Ammon's horn (tissue), 1 donor: ENCODE data around the gene CBX4.

ENCODE experiments used
- DNase-seq: peaks from one replicate; pipeline ENCODE4 v3.0.0-alpha.2; 2016; ENCODE audit warnings: low spot score

Gene CBX4

GRCh38 chr17:79839356-79840268 lies at the start of gene CBX4:
Gene CBX4 (minus strand): TSS chr17:79839440. CDS start chr17:79839251, 189 bp downstream.
- DNase-seq, result peak; percentile 97

GRCh38 chr17:79888009-79888540 lies 48.8 kb upstream of the CBX4 start:
- no peak for DNase-seq

DNA sequence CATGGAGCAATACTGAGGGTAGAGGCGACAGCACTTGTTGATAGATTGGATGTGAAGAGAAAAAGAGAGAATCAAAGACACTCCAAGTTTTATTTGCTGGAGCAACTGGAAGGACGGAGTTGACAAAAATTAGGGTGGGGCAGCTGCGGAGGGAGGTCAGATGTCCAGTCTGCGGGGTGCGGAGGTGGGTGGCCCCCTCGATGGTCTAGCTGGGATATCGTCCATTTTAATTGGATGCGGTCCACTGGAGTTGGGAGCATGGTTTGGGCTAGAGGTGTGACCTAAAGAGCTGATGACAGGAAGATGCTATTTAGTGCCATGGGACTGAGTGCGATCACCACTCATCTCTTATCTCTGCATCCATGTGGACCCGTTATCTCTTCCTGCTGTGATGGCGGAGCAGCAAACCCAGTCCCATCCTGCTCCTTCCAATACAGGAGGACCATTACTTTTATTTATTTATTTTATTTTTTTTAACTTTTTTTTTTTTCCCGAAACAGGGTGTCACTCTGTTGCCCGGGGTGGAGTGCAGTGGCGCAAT lies 48.3 kb upstream of the CBX4 start:
- no peak for DNase-seq

- DNase-seq, result no peak
These were observed 44.0 kb upstream of the CBX4 start for GRCh38 chr17:79883202-79883601.

DNA sequence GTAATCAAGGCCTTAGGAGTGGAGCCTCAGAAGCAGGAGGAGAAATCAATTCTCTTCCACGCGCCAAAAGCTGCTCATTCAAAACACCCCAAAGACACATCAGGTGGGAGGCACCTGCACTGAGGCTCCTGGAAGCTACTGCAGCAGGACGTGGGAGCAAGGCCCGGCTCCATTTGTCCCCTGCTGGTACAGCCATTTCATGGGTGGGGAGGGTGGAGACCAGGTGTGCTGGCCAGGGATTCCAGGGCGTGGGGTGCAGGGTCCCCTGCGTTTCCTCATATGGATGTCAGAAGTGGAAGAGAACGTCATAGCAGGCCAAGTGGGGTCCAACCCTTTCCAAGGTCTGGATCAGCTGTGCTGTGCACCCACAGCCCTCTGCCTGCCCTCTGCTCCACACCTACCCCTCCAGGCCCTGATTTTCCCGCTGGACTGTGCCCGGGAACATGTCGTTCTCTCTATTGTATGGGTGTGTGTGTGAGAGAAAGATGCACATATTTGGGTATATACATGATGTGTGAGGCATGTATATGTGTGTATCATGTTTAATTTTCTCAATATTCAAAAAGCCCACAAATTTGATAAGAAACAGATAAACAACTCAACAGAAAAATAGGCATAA lies 39.2 kb upstream of the CBX4 start:
- DNase-seq, result no peak

DNA sequence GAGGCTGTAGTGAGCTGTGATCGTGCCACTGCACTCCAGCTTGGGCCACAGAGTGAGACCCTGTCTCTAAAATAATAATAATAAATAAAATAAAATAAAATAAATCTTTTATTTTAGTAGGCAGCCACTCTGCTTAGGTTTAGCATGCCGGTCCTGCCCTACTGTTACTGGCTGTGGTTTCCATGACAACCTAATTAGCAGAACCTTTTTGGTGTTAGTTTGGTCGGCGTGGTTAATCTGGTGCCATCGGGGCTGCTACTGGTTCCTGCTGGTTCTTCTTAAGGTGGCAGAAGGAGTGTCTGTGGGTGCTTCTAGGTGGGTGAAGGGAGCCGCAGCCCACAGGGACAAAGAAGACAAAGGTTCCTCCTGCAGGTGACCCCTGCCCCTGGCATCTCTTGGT lies 37.8 kb upstream of the CBX4 start:
- peak; percentile 24 for DNase-seq

DNA sequence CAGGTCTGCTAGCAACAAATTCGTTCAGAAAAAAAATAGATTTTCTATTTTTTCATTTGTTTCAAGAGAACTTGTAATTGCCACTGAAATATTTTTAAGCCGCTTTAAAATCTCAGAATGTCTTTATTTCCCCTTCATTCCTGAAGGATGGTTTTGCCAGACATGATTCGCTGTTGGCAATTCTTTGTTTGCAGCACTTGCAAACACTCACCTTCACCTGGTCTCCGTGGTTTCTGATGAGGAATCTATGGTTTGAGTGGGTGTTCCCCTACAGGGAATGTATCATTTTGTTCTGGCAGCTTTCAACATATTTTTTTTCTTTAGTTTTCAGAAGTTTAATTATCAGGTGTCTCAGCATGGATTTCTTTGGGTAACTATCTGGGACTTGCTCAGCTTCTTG lies 36.3 kb upstream of the CBX4 start:
- DNase-seq, result no peak

GRCh38 chr17:79874329-79874981 lies 35.2 kb upstream of the CBX4 start:
- DNase-seq, result no peak

GRCh38 chr17:79873583-79873982 lies 34.3 kb upstream of the CBX4 start:
- no peak for DNase-seq

GRCh38 chr17:79872762-79873161 lies 33.5 kb upstream of the CBX4 start:
- DNase-seq, result no peak

GRCh38 chr17:79871131-79871530 lies 31.9 kb upstream of the CBX4 start:
- no peak for DNase-seq

GRCh38 chr17:79870540-79870939 lies 31.3 kb upstream of the CBX4 start:
- no peak for DNase-seq

GRCh38 chr17:79866791-79867518 lies 27.7 kb upstream of the CBX4 start:
- DNase-seq, result no peak

DNA sequence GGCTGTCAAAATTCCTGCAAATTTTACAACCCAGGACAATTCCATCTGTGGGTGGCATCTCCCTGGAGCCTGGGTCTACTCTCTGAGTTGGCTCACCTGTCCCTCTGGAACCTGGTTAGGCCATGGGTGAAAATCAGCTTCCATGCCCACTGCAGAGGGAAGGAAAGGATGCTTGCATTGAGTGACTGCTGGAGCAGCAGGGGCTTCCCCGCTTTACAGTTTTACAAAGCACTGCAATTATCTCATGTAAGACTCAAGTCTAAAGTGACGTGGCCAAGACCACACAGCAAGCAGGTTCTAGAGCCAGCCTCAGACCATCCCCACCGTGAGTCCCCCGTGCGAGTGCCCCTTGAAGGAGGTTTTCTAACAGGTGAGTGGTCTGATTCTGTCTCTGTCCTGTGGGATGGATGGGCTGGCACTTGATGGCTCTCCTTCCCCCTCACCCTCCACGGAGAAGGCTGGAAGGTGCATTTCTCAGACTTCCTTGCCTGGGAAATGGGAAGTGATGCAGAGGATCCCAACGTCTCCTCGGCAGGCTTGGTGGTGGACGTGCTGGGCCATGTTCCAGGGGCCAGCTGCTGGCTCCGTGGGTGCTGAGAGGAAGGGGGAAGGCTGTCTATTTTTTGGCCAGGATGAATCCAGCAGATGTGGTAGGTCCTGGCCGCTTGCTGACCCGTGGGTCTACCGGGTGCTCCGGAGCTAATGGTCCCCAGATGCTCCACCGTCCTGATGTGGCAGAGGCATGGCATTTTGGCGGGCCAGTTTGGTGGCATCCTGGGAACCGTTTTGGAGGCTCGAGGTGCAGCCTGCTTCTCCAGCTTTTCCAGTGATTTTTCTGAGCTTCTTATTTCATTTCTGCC lies 26.3 kb upstream of the CBX4 start:
- no peak for DNase-seq

DNA sequence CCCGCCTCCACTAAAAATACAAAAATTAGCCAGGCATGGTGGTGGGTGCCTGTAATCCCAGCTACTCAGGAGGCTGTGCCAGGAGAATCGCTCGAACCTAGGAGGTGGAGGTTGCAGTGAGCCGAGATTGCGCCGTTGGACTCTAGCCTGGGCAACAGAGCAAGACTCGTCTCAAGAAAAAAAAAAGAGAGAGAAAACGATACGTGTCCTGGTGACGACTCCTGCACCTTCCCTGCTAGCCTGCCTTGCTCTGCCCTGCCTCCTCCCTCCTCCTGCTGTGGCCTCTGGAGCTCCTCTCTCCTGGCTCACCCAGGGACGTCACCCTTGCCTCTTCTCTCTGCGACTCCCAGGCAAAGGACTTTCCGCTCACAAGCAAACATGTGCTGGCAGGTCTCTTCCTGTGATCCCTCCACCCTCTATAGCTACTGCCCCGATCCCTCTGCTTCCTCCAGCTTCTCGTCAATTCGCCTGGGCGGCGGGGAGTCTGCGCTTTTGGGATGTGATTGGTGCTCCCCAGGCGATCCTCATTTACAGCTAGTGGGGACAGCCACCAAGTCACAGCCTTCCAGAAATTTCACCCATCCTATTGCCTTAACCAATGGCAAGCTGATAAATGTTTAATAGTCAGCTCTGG lies 25.5 kb upstream of the CBX4 start:
- no peak for DNase-seq

DNA sequence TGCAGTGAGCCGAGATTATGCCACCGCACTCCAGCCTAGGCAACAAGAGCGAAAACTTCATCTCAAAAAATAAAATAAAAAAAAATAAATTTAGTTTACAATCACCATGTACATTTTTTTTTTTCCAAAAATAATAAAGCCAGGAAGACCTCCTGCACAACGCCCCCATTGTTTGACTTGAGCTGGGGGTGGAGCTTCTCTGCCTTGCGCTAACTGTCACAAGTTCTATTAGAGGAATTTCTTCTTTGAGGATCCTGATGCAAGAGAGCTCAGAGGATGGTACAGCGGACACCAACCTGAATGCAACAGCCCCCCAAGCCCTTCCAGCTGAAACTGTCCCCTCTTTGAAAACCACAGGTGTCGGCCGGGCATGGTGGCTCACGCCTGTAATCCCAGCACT lies 24.9 kb upstream of the CBX4 start:
- no peak for DNase-seq

DNA sequence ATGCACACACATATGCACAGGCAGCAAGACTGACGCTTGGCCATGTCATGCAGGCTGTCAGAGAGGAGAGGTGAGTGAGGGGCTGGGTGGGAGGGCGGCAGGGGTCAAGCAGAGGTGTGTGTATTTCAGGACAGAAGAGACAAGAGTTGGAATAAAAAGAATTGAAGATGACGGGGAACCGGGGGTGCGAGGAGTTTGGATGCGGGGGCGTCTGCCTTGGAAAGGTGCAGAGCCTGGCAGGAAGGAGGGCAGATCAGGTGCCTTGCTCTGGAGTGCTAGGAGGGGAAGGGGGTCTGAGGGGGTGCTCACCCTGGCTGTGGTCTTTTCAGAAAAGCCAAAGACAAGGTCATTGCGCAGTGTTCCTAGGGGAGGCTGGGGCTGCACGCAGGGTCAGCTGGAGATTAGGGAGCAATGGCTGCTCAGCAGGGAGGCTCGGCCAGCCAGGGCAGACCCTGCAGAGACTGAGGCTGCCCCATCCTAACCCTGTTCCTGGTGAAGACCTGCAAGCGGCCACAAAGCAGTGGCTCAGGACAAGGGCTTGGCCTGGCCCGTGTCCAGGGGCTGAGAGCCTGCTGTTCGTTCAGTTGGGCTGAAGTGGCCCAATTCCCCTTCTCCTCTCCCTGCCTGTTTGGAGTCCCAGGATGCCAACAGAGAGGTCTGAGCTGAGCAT lies 23.7 kb upstream of the CBX4 start:
- DNase-seq, result no peak

GRCh38 chr17:79862238-79862637 lies 23.0 kb upstream of the CBX4 start:
- DNase-seq, result no peak

GRCh38 chr17:79861413-79862216 lies 22.4 kb upstream of the CBX4 start:
- DNase-seq, result no peak
